SHP77 (cell line): ENCODE measurements around the gene CA7.
A peak's percentile ranks its signal among the peaks of the same experiment; 100 is the strongest.
"Not testable (repeated sequence)": the region's sequence is repeated elsewhere in the genome, so short reads cannot be mapped to it uniquely, and the experiment has no call there.

Experiments used
- DNase-seq, 2 experiments: peaks; one replicate each; lab custom pipeline; 2025; lab: John Stamatoyannopoulos, UW

CA7 gene

DNA sequence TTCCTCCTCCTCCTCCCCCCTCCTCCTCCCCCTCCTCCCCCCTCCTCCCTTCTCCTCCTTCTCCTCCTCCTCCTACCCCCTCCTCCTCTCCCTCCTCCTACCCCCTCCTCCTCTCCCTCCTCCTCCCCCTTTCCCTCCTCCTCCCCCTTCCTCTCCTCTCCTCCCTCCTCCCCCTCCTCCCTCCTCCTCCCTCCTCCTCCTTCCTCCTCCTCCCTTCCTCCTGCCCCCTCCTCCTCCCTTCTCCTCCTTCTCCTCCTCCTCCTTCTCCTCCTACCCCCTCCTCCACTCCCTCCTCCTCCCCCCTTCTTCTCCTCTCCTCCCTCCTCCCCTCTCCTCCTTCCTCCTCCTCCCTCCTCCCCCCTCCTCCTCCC, 29.5 kb downstream of the CA7 start:
- no peak for DNase-seq

DNA sequence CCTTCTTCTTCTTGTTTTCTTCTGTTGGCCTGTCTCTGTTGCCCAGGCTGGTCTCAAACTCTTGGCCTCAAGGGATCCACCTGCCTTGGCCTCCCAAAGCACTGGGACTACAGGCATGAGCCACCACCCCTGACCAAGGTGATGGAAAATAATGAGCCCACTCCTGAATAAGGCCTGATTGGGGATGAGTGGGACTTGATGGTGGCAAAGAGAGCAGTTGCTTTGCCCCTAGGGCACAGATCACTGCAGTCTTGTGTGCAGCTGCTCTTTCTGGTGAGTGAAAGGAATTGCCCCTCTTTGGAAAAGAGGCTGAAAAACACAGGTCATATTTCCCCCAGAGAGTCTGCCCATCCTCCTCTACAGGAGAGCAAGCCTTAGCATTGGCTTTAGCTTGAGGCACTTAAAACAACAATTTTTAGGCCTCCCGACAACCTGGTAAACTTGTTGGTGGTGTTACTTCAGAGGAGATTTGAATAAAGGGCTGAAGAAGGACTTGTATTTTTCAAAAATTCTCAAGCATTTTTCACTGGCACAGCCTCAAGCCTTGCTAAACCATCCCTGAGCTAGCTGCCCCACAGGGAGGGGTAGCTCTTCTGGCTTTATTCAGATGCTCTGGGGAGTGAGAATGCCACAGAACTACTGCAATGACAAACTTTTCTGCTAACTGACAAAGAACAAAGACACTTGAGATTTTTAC, 30.0 kb downstream of the CA7 start:
- no peak for DNase-seq

GRCh38 chr16:66878067-66878466, 33.9 kb downstream of the CA7 start:
- no peak for DNase-seq

DNA sequence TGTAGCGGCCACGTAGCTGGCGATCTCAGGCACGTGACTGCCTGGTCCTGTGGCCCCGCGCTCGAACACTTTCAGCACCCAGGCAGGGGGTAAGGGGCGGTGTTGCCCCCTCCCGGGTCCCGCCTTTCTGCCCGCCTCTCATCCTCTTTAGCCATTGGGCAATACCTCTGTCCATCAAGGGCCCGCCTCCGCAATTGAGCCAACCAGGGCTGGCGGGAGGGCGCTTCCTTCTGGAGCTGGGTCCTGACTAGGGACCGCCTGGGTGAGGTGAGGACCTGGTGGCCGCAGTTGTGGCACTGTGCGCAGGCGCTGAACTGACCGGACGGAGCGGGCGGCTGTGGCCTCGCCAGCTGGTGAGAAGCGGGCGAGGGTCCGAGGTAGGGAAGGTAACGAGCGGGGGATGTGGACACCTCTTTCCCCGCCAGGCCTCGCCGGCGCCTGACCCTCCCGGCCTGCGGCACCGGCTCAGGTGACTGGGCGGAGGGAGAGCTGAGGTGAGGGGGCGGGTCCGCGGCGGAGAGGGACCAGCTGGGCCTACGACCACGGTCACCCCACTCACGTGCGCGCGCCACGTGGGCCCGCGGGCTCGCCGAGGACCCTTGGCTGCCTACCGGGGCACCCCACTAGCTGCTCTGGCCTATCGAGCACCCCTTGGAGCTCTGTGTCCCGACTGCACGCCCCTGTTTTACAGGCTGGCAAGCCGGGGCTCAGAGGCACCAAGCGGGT, 36.2 kb downstream of the CA7 start, which contains the start of gene PDP2:
Gene PDP2, plus strand, starts transcription at position 228 of the 726 bp plus-strand sequence. CDS start 3,770 bp downstream, outside the sequence.
- peak; percentile 94 to 97 for DNase-seq

- no peak for DNase-seq
Observed at GRCh38 chr16:66881014-66881417, 36.8 kb downstream of the CA7 start.

DNA sequence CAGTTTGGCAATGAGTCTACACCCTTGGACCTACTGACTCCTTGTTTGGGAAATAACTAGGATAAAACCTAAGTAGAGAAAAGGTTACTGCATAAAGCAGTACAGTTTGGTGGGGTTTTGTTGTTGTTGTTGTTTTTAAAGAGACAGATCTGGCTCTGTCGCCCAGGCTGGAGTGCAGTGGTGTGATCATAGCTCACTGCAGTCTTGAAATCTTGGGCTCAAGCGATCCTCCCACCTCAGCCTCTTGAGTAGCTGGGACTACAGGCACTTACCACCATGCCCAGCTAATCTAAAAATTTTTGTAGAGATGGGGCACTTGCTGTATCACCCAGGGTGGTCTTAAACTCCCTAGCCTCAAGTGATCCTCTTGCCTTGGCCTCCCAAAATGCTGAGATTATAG, 37.3 kb downstream of the CA7 start:
- DNase-seq: no peak

GRCh38 chr16:66881964-66882508, 37.8 kb downstream of the CA7 start:
- DNase-seq: no peak

DNA sequence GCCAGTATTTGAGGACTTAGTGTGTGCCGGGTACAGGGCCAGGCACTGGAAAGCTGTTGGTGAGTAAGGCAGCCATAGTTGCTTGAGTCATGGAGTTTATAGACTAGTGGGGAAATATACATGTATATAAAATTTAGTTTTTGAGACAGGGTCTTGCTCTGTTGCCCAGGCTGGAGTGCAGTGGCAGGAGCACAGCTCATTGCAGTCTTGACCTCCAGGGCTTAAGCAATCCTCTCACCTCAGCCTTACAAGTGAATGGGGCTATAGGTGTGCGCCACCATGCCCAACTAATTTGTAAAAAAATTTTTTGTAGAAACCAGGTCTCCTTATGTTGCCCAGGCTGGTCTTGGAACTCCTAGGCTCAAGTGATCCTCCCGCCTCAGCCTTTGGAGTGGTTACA, 38.5 kb downstream of the CA7 start:
- DNase-seq: no peak

GRCh38 chr16:66885491-66885890, 41.3 kb downstream of the CA7 start:
- no peak for DNase-seq

DNA sequence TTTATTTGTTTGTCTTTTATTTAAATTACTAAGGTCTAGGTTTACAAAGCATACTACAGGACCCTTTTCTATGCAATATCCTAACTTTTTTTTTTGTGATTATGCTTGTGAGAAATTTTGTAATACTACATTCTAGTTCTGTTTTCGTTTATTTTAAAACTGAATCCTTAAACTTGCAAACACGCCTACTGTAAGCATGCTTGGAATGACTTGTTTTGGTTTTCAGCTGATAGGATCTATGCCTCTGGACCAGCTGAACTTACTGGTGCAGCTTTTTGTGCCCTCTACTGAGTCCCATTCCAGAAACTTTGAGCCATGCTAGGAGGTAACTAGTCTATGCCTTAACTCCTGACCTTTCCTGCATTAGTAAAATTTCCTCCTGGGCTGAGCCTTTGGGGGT, 42.1 kb downstream of the CA7 start:
- no peak for DNase-seq

DNA sequence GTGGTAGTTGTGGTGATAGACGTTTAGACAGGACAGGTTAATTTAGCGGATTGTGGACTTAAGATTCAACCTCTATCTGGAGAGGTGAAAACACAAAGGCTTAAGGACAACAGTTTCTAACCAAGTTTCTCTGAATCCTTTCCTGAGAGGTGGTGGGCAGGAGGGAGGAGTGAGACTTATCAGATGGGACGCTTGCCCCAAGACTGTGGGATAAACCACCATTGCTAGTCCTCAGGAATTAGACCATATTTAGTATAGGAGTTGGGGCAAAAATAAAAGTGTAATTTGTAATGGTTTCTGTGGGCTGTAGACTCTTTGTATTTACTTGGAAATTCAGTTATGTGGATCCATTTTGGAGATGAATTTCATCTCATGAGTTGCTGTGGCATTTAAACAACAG, 42.7 kb downstream of the CA7 start:
- DNase-seq: no peak

DNA sequence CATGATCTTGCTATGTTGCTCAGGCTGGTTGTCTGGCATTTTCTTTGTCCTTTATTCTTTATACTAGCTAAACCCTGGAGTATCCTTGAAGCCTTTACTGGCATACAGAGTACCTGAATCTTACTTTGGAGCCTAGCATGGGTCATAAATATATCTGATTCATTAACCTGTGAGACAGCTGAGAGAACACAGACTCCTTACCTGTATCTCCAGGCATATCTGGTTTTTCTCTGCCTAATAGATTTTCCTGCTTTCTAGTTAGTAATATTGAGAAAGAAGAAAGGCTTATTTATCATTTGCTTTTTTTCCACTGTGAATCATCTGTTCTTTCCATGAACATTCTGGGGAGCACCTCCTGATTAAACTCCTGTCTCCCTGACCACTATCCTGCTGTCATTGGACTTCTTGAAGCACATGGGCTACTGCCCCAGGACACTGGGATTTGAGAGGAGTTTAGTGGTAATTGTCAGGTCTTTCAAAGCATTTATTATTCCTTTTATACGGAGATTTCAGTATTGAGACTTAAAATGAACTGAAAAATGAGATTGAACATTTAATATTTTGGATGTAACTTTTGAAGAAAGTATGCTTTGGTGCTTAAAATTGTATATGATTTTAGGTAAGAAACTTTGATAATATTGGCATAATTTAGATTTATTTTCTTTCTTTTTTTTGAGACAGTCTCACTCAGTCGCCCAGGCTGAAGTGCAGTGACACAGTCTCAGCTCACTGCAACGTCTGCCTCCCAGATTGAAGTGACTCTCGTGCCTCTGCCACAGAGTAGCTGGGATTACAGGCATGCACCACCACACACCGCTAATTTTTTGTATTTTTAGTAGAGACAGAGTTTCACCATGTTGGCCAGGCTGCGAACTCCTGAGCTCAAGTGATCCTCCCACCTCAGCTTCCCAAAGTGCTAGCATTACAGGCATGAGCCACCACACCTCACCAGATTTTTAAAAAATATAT, 44.7 kb downstream of the CA7 start:
- no peak for DNase-seq

DNA sequence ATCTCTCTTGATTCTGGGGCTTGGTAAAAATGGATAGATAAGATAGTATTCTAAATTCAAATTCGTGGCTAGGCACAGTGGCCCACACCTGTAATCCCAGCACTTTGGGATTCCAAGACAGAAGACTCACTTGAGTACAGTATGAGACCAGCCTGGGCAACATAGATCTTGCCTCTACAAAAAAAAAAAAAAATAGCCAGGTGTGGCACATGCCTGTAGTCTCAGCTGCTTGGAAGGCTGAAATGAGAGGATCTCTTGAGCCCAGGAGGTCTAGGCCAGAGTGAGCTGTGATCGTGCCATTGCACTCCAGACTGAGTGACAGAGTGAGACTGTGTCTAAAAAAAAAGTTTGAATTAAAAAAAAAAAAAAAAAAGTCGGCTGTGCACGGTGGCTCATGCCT, 45.4 kb downstream of the CA7 start:
- no peak for DNase-seq

DNA sequence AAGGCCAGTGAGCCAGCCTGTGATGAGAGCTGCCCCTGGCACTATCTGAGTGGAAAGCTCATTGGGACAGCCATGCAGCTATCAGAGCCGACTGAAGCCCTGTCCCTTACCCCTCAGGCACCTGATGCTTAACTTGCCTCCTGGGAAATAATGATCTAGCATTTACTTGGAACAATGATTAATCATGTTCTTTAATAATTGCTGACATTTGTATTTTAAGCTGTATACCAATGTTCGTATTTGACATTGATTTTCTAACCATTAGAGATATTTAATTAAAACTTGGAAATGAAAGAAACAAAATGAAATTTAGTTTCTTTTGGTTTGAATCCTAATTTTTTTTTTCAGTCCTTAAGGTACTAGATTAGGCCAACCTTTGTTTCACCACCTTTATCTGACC, 46.6 kb downstream of the CA7 start:
- DNase-seq: no peak

- DNase-seq: no peak
Observed at GRCh38 chr16:66891360-66891759, 47.1 kb downstream of the CA7 start.

GRCh38 chr16:66891797-66892196, 47.6 kb downstream of the CA7 start:
- no peak for DNase-seq

DNA sequence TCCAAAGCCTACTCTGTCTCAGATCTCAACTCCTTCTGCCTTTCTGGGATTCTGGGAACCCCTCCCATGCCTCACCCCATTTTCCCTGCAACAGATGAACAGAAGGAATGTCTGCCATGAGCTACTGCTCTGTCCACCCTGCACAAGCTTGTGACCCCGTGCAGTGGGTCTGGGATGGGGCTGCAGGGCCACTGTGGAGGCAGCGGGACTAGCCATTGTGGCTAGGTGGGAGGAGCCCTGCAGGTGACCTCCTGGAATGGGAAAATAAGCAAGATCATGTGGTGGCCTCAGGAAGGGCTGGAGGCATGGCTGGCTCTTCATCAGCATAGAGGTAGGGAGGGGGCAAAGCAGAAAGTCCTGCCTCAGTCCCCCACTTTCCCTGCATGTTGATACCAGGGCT, 49.8 kb downstream of the CA7 start:
- no peak for DNase-seq

GRCh38 chr16:66894948-66895688, 50.9 kb downstream of the CA7 start:
- peak; percentile 52 to 68 for DNase-seq

DNA sequence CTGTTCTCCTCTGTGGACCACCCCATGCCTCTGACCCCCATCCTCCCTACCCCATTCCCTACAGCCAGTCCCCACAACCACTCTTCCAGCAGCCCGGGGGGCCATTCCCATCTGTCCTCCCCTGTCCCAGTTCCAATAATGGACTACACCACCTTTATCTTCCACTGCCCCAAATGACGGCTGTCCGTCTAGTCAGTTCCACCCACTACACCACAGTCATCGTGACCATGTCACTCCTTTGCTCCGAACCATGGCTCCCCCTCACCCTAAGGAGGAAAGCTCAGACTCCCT, 51.4 kb downstream of the CA7 start:
- DNase-seq: no peak

GRCh38 chr16:66895999-66896398, 51.8 kb downstream of the CA7 start:
- no peak for DNase-seq

DNA sequence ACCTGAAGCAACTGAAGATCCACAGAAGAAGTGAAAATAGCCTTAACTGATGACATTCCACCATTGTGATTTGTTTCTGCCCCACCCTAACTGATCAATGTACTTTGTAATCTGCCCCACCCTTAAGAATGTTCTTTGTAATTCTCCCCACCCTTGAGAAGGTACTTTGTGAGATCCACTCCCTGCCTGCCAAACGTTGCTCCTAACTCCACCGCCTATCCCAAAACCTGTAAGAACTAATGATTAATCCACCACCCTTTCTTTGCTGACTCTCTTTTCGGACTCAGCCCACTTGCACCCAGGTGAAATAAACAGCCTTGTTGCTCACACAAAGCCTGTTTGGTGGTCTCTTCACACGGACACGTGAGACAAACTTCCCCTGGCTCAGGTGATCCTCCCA, 52.5 kb downstream of the CA7 start:
- not testable (repeated sequence) for DNase-seq

DNA sequence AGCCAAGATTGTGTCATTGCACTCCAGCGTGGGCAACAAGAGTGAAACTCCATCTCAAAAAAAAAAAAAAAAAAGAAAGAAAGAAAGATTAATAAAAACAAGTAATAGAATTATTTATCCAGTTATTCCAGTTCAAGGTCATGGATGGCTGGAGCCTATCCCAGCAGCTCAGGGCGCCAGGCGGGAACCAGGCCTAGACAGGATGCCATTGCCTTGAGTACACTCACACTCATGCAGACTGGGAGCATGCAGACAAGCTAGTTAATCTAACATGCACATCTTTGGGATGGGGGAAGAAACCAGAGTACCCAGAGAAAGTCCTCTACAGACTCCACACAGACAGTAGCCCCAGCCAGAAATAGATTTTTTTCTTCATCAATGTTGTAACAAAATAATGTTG, 54.0 kb downstream of the CA7 start:
- DNase-seq: no peak
